GM12864 (cell line): Measurements from ENCODE around the gene NINL.
"Not testable (repeated sequence)": the region's sequence is repeated elsewhere in the genome, so short reads cannot be mapped to it uniquely, and the experiment has no call there.

Experiments
- DNase-seq: peaks from one replicate; pipeline ENCODE4 v3.0.0-alpha.2; 2011; ENCODE audit warnings: low read depth
- H3K4me3 ChIP-seq: 2 replicates; pipeline ENCODE4 v1.5.1; 2011; ENCODE audit warnings: mild to moderate bottlenecking, low read depth, low read length, control low read depth
- CTCF ChIP-seq: IDR thresholded peaks from 2 replicates; pipeline ENCODE4 v1.5.1; 2011; ENCODE audit warnings: low read depth, mild to moderate bottlenecking, moderate library complexity, low read length, control low read depth, inconsistent platforms; ENCODE audit errors: missing control alignments

Gene NINL

GRCh38 chr20:25565578-25566157, 19.7 kb downstream of the NINL start:
- H3K4me3 ChIP-seq: no peak overlapping the region
- DNase-seq: no peak
- no peak for TF ChIP-seq CTCF

- DNase-seq: no peak
- TF ChIP-seq CTCF: no peak
- H3K4me3 ChIP-seq: no peak overlapping the region
These were observed 21.5 kb downstream of the NINL start for GRCh38 chr20:25563876-25564275.

- DNase-seq: no peak
- no peak for TF ChIP-seq CTCF
These were observed 22.0 kb downstream of the NINL start for GRCh38 chr20:25563362-25563761.

GRCh38 chr20:25561771-25562170, 23.6 kb downstream of the NINL start:
- DNase-seq, H3K4me3 ChIP-seq: not testable (repeated sequence)

More at GRCh38 chr20:25563362-25563761, 22.0 kb downstream of the NINL start:
- H3K4me3 ChIP-seq: no peak overlapping the region

GRCh38 chr20:25553819-25554296, 31.5 kb downstream of the NINL start:
- no peak overlapping the region for H3K4me3 ChIP-seq
- no peak for DNase-seq
- no peak for TF ChIP-seq CTCF

GRCh38 chr20:25552977-25553376, 32.4 kb downstream of the NINL start:
- no peak for DNase-seq
- H3K4me3 ChIP-seq: no peak overlapping the region
- TF ChIP-seq CTCF: no peak

- no peak for TF ChIP-seq CTCF
- H3K4me3 ChIP-seq: no peak overlapping the region
- DNase-seq: no peak
These were observed 33.7 kb downstream of the NINL start for GRCh38 chr20:25551413-25552215.

GRCh38 chr20:25550645-25551337, 34.5 kb downstream of the NINL start:
- not testable (repeated sequence) for H3K4me3 ChIP-seq, DNase-seq
